IPS DF 19.7 (cell line): ENCODE measurements around the gene LAMC3.

Experiments used
- DNase-seq: peaks from one replicate; pipeline ENCODE4 v3.0.0-alpha.2; 2013; ENCODE audit warnings: low read depth, low spot score

Gene LAMC3

DNA sequence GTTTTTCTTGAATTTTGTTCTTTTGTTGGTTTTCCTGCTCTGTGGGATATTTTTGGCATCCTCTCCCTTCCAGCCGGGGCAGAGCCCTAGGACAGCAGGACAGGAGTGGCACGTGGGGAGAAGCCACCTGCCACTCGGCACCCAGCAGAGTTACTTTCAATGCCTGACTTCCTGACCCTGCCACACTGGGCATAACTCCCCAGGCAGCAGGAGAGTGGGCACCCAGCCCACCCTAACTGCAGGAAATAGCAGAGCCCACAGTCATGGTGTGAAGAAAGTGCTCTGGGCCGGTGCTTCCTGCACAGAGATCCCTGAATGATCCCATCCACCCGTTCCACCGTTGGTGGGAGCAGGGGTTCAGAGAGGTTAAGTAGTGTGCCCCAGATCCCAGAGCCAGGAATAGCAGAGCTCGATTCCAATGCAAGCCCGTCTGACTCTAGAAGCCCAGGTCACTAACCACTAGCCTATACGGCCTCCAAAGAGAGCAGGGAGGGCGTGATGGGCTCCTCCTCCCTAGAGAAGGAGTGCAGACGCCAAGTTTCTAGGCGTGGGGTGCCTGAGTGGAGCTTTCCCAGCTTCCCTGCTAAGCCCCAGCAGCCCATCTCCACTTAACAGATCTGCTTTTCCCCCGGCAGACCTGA lies 108.3 kb downstream of the LAMC3 start:
- no peak for DNase-seq

DNA sequence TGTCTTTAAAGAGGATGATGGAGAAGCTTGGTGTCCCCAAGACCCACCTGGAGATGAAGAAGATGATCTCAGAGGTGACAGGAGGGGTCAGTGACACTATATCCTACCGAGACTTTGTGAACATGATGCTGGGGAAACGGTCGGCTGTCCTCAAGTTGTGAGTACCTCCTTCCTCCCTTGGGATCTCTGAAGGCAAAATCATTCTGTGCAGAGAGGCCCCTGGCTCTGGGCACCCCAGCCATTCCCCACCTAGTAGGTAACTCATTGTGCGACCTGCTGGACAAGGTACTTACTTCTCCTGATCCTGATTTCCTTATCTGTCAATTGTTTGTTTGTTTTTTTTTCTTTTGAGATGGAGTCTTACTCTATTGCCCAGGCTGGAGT lies 108.8 kb downstream of the LAMC3 start:
- no peak for DNase-seq

DNA sequence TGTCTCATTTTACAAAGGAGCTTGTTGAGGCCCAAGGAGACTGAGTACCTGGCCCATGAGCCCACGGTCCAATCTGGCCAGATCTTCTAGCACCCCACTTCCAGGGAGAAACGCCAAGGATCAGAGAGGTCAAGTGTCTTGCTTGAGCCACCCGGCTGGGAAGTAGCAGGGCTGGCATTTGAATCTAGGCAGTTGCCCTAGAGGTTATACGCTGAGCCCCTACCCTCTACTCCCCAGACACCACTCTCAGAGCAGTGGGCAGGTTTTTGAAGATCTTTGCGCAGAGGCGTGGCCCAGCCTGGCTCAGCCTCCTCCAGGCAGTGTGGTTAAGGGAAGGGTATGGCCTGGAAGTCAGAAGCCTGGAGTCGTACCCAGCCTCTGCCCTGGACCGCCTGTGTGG lies 110.6 kb downstream of the LAMC3 start:
- DNase-seq, result no peak

DNA sequence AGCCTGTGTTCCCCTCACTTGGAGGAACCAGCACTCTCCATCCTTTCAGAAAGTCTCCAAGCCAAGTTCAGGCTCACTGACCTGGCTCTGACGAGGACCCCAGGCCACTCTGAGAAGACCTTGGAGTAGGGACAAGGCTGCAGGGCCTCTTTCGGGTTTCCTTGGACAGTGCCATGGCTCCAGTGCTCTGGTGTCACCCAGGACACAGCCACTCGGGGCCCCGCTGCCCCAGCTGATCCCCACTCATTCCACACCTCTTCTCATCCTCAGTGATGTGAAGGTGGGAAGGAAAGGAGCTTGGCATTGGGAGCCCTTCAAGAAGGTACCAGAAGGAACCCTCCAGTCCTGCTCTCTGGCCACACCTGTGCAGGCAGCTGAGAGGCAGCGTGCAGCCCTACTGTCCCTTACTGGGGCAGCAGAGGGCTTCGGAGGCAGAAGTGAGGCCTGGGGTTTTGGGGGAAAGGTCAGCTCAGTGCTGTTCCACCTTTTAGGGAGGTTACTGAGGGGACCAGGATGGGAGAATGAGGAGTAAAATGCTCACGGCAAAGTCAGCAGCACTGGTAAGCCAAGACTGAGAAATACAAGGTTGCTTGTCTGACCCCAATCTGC lies 111.8 kb downstream of the LAMC3 start:
- no peak for DNase-seq

DNA sequence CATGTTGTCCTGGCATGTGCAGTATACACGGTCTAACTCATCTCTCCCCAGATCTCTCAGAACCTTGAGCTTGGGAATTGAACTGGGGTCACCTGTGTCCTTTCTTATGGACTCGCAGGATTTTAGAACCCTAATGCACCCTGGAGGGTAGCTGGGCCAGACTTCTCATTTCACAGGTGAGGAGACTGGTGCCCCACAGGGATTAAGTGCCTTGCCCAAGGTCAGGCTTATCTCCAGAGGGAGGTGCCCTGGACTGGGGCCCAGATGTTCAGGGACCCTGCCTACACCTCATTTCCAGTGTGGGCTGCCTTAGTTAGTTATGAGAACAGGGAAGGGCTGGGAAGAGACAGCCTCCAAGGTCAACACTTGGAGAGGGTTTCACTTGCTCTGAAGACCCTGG lies 112.4 kb downstream of the LAMC3 start:
- no peak for DNase-seq

DNA sequence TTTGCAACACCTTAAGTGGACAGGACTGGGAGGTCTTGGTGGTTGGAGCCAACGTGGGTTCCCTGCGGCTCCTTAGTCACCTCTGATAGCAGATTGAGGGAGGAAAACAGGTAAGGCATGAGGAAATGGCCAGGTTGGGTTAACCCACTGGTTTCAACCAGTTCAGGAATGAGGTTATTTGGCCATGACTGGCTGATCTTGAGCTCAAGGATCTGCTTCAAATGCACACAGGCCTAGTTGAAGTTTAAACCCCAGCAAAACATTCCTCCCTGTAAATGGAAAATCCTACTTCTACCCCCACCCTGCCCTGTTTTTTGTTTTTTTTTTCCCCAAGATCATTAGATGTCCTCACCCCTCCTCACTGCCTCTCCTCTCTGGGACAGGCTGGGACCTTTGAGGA lies 113.2 kb downstream of the LAMC3 start:
- no peak for DNase-seq

DNA sequence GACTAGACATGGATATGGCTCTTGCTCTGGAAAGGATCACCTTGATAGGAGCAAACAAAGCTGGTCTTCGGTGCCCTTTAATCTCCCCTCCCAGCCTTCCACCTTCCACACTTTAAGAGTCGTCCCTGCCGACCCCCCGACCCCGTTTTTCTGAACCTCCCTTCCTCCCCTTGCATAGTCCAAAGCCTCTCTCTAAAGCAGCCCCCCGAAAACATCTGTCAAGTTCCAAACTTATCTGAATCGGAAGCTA lies 116.0 kb downstream of the LAMC3 start:
- no peak for DNase-seq

DNA sequence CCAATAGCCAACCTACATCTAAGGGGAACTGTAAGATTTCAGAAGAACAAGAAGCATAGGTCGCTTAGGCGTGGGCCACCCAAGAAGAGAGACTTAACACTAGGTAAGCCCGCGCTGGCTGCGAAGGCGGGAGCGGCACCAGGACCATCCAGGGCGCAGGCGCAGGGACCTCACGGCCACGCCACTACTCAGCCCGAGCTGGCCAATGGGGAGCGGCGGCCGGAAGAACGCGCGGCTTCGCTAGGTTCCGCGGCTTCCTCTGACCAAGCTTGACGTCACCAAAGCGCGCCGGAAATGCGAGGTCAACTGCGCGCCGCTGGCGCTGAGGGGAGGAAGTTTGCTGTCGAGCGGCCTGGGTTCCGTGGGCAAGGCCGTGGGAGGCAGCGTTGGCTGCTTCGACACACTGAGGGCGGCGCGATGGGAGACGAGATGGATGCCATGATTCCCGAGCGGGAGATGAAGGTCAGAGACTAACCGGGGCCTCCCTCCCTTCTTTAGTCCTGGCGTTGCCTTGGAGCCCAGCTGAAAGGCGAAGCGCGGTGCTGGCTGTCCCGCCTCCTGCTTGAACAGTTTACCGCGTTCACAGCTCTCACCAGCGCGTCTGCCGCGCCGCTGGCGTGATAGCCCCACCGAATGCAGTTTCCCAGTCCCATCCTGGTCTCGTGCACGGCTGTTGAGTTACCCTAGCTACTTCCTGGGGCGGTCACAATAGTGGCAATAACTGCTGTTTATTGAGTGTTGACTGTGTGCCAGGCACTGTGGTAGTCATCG lies 116.5 kb downstream of the LAMC3 start, which contains the start of gene NUP214:
Gene NUP214 (plus strand): TSS at position 299 of the 771 bp plus-strand sequence. CDS start 119 bp downstream, at position 418.
- DNase-seq, result peak; percentile 92

DNA sequence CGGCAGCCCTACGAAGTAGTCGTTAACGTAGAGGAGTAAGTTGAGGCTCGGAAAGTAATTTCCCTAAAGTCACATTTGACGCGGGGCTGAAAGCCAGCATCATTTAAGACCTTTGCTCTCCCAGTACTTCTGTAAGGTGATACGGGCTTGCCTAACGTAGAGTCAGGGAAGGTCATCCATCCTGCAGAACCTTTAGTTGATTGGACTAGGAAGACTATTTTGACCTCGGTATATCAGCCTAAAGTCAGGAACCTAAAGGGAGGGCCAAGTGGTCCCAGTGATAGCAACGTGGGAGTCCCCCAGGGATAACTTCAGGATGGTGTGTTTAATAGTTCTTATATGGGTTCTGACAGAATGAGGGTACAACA lies 117.1 kb downstream of the LAMC3 start:
- DNase-seq, result no peak

DNA sequence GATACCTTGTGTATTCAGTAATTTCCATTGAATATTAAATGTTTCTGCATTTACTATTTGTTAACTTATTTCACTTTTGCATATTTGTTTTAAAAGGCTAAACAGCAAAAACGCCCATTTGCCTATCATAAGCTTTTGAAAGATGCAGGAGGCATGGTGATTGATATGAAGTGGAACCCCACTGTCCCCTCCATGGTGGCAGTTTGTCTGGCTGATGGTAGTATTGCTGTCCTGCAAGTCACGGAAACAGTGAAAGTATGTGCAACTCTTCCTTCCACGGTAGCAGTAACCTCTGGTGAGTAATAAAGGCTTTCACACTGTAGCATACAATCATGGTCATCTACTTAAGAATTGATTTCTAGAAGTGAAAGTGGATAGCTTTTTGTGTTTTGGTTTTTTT lies 120.2 kb downstream of the LAMC3 start:
- no peak for DNase-seq

DNA sequence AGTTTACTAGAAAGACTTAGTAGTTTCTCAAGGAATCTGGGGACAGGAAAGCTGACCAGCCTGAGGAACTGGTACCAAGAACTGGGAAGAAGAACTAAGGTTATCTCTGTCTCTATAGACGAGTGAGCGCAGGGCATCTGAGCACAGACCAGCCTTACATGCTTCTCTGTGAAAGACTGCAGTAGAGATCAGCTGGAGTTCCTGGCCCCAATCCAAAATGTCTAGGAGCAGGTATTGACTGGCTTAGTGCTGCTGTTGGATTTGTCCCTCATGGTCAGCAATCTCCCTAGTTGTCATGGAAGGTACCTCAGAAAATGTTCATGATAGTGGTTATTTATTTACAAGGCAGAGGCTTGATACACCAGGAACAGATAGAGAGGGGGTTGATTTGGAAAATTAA lies 129.7 kb downstream of the LAMC3 start:
- DNase-seq, result no peak

DNA sequence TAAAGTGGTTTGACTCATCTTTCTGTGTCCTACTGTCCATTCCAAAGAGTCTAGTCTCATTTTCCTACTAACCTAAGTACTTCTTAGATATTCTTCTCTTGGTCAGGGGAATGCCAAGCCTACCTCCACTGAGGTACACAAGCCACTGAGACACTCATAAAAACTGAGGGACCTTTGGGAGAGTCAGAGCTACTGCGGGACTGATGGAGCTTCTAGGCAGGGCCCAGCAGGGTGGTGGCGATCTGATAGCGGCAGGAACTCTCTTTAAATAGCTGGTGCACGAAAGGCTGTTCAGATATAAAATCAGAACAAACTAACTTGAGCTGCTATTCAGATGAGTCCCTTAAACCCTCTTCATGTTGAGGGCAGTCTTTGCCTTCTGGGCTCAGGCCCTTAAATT lies 131.1 kb downstream of the LAMC3 start:
- no peak for DNase-seq

DNA sequence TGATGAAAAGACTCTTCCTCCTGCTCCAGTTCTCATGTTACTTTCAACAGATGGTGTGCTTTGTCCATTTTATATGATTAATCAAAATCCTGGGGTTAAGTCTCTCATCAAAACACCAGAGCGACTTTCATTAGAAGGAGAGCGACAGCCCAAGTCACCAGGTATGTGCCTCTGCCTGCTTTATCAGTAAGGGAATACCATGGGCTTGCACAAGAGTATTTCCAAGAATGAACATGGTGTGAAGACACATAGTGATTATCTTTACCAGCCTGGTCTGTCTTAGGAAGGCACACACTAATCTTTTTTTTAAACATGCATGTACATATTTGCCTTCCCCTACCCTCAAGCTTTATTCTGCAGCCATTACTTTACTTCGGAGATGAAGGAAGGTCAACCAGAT lies 131.6 kb downstream of the LAMC3 start:
- no peak for DNase-seq

DNA sequence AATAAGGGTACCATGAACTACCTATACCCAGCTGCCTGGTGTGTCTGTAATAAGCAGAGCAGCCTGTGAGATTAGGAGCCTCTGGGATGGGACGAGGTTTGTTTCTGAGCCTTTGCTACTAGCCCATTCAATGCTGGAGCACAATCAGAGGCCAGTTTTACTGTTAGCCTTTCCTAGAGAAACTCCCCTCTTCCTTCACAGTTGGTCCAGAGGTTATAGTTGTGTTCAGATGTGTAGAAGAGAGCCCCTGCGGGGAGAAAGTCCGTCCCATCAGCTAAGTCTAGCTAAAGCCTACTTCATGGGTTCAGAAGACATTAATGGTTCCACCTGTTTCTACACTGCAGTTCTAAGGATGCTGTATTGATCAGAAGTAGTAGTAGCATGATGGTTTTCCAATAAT lies 133.2 kb downstream of the LAMC3 start:
- DNase-seq, result no peak
